HG03432 (cell line): ENCODE results near the gene PAQR5.
A peak's percentile ranks its signal among the peaks of the same experiment; 100 is the strongest.
"Not testable (repeated sequence)": the region's sequence is repeated elsewhere in the genome, so short reads cannot be mapped to it uniquely, and the experiment has no call there.

ENCODE experiments used
- ATAC-seq: cut with Tn5 transposase; IDR thresholded peaks from one replicate; pipeline ENCODE4 v1.9.1; 2021; ENCODE audit warnings: mild to moderate bottlenecking, moderate library complexity; ENCODE audit not compliant: unreplicated experiment

PAQR5 gene

GRCh38 chr15:69415381-69415780 lies 116.7 kb downstream of the PAQR5 start:
- ATAC-seq = no peak

DNA sequence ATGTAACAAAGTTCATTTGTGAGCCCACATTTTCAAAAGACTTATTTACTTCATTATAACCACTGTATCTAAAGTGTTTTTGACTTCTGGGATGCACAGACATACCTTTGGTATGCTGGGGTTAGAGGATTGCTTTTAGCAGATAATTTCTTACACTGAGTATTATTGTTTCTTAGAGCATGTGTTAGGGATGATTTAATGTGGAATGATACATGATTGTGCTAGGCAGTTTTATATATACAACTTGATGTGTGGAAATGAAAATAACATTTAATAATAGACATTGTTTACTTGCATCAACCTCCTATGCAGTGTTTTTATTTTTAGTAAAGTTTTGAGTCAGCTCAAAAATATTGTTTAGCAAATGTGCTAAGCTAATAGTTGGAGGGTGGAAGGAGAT lies 118.9 kb downstream of the PAQR5 start:
- ATAC-seq = no peak

- ATAC-seq = no peak
Observed at GRCh38 chr15:69421498-69421897, 122.8 kb downstream of the PAQR5 start.

DNA sequence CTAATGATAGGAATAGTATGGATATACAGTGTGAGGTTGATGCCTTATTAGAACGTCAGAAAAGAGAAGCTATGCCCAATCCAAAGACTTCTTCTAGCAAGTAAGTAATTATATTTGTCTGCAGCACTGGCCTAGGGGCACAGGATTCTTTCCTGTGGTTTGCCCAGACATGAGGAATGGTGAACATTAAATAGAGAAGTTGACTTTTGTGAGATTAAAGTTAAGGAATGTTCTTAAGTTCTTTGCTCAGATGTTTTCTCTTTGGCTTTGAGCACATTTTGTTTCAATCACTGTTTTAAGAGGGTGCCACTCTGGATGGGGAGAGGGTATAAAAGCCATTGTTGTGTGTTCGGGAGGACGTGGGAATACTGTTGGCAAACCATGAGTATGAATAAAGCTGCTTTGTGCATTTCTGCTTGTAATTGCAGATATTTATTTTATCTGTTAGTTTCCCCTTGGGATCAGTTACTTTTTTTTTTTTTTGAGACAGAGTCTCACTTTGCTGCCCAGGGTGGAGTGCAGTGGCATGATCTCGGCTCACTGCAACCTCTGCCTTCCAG lies 123.7 kb downstream of the PAQR5 start:
- ATAC-seq = no peak

DNA sequence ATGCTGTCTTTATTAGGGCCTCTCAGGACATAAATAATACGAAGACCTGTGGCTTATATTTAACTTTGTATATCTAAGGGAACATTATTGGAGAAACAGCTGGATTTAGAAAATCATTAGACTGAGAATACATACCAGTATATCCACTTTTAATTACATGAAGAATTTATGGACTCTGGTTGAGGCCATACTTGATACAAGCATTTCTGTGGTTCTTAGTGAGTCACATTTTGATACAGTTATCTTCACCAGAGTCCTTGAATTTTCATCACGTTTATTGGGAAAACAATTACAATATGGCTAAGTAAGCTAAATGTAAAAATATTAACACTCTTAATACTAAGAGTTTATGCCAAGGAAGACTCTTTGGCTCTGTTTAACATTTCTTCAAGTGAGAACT lies 125.3 kb downstream of the PAQR5 start:
- ATAC-seq = no peak

- ATAC-seq = no peak
Observed at GRCh38 chr15:69424748-69425413, 126.2 kb downstream of the PAQR5 start.

- ATAC-seq = no peak
Observed at GRCh38 chr15:69433831-69434230, 135.1 kb downstream of the PAQR5 start.

GRCh38 chr15:69434238-69434637 lies 135.5 kb downstream of the PAQR5 start:
- no peak for ATAC-seq

- ATAC-seq = no peak
Observed at GRCh38 chr15:69434679-69435078, 136.0 kb downstream of the PAQR5 start.

DNA sequence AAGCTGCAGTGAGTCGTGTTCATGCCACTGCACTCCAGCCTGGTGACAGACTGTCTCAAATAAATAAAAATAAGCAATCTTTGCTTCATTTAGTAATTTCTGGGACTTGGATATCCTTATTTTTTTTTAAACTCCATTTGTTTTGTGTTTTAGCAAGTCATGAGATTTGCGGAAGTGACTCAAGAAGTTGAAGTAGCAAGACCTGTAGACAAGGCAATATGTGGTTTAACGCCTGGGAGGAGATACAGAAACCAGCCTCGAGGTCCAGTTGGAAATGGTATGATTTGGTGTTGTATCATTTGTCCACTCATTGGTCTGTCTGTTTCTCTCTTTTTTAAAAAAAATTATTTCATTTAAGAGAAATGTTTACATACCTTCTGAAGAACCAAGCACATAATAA lies 137.3 kb downstream of the PAQR5 start:
- no peak for ATAC-seq

- ATAC-seq = no peak
Observed at GRCh38 chr15:69436951-69437350, 138.2 kb downstream of the PAQR5 start.

DNA sequence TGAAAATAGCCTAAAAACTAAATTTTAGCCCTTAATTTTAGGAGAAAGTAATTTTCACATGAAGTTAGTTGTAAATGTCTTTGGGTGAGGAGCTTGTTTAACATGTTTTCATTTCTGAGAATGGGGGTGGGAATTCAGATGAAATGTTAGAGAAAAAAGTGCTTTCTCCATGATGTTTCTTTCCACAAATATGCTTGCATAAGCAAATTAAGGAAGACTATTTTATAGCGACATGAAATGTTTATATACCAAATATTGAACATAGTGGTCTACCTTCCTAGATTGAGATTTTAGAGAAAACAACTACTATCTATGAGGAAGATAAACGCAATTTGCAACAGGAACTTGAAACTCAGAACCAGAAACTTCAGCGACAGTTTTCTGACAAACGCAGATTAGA lies 140.9 kb downstream of the PAQR5 start:
- ATAC-seq = no peak

GRCh38 chr15:69443032-69443611 lies 144.4 kb downstream of the PAQR5 start:
- ATAC-seq = peak; percentile 64

DNA sequence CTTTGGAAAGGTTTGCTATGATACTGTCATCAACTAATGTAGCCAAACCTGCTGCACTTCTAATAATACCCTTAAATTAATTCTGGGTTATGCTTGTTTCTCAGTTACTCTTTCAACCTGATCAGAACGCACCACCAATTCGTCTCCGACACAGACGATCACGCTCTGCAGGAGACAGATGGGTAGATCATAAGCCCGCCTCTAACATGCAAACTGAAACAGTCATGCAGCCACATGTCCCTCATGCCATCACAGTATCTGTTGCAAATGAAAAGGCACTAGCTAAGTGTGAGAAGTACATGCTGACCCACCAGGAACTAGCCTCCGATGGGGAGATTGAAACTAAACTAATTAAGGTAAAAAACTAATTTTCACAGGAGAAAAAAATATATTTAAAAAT lies 146.0 kb downstream of the PAQR5 start:
- ATAC-seq = no peak

GRCh38 chr15:69446953-69447352 lies 148.2 kb downstream of the PAQR5 start:
- ATAC-seq = no peak

- not testable (repeated sequence) for ATAC-seq
Observed at GRCh38 chr15:69450221-69450620, 151.5 kb downstream of the PAQR5 start.

DNA sequence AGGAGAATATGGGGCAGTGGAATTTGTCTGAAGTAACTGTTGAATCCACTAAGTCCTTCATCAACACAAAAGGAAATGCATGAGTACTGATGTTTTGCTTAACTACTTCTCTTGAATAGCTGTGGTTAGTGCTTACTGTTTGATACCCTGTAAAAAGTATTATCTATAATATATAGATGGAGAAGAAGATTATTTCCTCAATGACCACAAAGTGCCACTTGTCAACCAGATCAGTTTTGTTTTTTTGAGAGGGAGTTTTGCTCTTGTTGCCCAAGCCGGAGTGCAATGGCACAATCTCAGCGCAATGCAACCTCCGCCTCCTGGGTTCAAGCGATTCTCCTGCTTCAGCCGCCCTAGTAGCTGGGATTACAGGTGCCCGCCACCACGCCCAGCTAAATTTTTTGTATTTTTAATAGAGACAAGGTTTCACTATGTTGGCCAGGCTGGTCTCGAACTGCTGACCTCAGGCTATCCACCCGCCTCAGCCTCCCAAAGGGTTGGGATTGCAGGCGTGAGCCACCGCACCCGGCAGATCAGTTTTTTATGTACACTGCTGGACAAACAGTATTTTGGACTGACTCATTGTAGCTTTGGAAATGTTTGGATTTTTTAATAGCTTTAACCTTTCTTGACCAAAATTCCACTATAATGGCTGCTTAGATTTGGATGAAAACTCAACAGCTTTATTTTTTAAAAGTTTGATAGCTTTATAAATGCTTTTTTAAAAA lies 152.4 kb downstream of the PAQR5 start:
- ATAC-seq = no peak

DNA sequence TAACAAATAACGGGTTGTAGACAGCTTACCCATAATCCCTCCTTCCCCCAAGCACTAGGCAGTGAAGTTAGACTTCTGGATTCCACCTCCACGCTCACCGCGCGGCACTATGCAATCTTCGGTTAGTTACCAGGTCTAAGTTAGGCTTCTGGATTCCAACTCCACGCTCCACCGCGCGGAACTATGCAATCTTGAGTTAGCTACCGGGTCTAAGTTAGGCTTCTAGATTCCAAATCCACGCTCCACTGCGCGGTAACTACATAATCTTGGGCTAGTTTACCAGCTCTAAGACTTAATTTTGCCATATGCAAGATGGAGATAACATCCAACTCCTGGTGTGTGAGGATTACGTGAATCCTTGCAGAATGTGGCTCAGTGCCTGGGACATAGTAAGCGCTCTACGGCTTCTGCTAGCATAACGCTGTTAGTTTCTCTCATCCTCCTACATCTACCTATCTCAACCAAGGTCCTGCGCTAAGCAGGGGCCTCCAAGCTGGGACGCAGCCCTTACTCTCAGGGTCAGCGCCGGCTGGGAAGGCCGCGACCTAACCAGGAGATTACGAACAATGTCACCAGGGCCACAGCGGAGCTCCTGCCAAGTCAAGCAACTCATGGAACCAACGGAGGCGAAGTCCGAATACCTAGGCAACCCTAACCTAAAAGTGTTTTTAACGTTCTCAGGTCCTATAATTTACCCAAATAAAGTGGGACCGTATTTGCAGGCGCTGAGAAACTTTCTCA lies 153.4 kb downstream of the PAQR5 start:
- peak; percentile 41 for ATAC-seq

DNA sequence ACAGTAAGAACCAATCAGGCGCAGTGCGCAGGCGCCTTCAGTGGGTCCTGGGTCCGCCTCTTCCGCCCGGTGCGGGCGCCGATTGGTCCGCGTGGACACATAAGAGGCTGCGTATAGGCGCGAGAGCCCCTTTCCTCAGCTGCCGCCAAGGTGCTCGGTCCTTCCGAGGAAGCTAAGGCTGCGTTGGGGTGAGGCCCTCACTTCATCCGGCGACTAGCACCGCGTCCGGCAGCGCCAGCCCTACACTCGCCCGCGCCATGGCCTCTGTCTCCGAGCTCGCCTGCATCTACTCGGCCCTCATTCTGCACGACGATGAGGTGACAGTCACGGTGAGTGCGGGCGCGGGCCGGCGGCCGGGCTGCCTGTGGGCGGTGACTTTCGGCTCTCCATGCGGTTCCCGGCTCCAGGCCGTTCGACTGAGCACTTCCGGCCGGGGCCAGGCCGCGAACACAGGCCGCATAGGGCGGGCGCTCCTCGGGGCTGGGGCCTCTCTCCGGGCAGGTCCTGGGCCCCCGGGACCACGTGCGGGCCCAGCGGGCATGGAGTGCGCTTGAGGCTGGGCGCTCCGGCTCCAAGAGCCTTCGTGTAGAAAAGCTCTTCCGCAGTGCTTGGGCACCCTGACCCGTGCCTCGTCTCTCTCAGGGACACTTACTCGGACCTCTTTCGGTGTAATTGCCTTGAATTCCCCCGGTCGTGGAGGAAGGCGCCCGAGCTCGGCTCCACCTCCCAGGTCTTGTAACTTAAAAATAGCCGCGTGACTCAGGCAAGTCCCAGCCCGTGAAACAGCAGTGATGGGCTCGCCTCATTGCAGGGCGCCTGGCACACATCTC lies 154.2 kb downstream of the PAQR5 start, which contains the start of gene RPLP1:
TSS of gene RPLP1 (plus strand) at position 127 of the 830 bp plus-strand sequence. CDS start at position 258, 131 bp downstream.
- peak; percentile 84 for ATAC-seq

- no peak for ATAC-seq
Observed at GRCh38 chr15:69454953-69455352, 156.2 kb downstream of the PAQR5 start.
